GM12878 (cell line): ENCODE measurements around the gene CSTB. TPM values are rescaled to one million over a fixed set of nuclear protein-coding genes. Genes with fewer than 3 reads are reported as not detected.

Experiments used
- ATAC-seq: fragments of 200-7000 bp; cut with Tn5 transposase; 3 replicates; pipeline ENCODE4 v1.9.1; 2020; ENCODE audit warnings: mild to moderate bottlenecking, moderate library complexity
- BruUV-seq: library from RNA; stranded (reverse); fragments of 400-500 nt; replicated peaks from 2 replicates; lab custom pipeline; 2021; lab: Mats Ljungman, UMichigan
- CTCF ChIA-PET: fragments of 300-600 bp; sonication (Branson Sonifier 250); formaldehyde crosslinking; extraction: SDS; loops from one replicate; lab custom pipeline; 2021; ENCODE audit warnings: inconsistent platforms; lab: Yijun Ruan, JAX
- POLR2A ChIA-PET: fragments of 350-600 bp; formaldehyde crosslinking; extraction: SDS; loops from one replicate; lab custom pipeline; 2021; ENCODE audit warnings: inconsistent platforms; lab: Charles Lee
- RAD21 ChIA-PET: fragments of 300-600 bp; sonication (Branson Sonifier 250); formaldehyde crosslinking; loops from one replicate; lab custom pipeline; 2023; ENCODE audit warnings: antibody characterized with exemption; ENCODE audit not compliant: unreplicated experiment; lab: Charles Lee
- SMC1A ChIA-PET: fragments of 300-600 bp; sonication (Branson Sonifier 250); formaldehyde crosslinking; loops from one replicate; lab custom pipeline; 2023; ENCODE audit not compliant: unreplicated experiment, uncharacterized antibody; lab: Charles Lee
- DNase-seq: peaks from one replicate; pipeline ENCODE4 v3.0.0-alpha.2; 2011; ENCODE audit warnings: low read depth, low spot score
- FAIRE-seq: peaks from 3 replicates; lab custom pipeline; 2011; peaks lifted over from hg19 to GRCh38; lab: Jason Lieb, UNC
- H2AFZ ChIP-seq: 2 replicates; pipeline ENCODE4 v1.6.0; 2011; ENCODE audit warnings: low read depth, low read length, control low read depth; ENCODE audit not compliant: control insufficient read depth
- H3K27ac ChIP-seq: 2 replicates; pipeline ENCODE4 v1.5.1; 2011; ENCODE audit warnings: control low read depth; ENCODE audit not compliant: control insufficient read depth, insufficient read depth
- H3K27me3 ChIP-seq, 2 experiments: replicated peaks in 1 of 2; 2 replicates each; pipeline versions ENCODE4 v1.6.0 to v1.6.1; 2011; ENCODE audit warnings: low read length in 1 of 2; ENCODE audit not compliant: control insufficient read depth in 2 of 2, insufficient read depth in 2 of 2
- H3K36me3 ChIP-seq, 2 experiments: 2 replicates each; pipeline ENCODE4 v1.5.1; 2011; ENCODE audit warnings: low read length in 1 of 2; ENCODE audit not compliant: control insufficient read depth in 2 of 2, insufficient read depth in 2 of 2
- H3K4me1 ChIP-seq: 2 replicates; pipeline ENCODE4 v1.6.1; 2011; ENCODE audit warnings: mild to moderate bottlenecking, low read length, moderate library complexity, mixed read lengths; ENCODE audit not compliant: control insufficient read depth, insufficient read depth
- H3K4me2 ChIP-seq: 2 replicates; pipeline ENCODE4 v1.6.0; 2011; ENCODE audit warnings: control low read depth; ENCODE audit not compliant: control insufficient read depth, insufficient read depth
- H3K4me3 ChIP-seq: fragments of 200-600 bp; sonication (generic); 2 replicates; pipeline ENCODE4 v1.5.1; 2016
- H3K79me2 ChIP-seq: 2 replicates; pipeline ENCODE4 v1.6.0; 2011; ENCODE audit warnings: low read length; ENCODE audit not compliant: control insufficient read depth, insufficient read depth
- H3K9ac ChIP-seq: 2 replicates; pipeline ENCODE4 v1.8.0; 2011; ENCODE audit warnings: low read length, control low read depth, mixed read lengths; ENCODE audit not compliant: control insufficient read depth, insufficient read depth
- H3K9me3 ChIP-seq: replicated peaks from 3 replicates; pipeline ENCODE4 v1.5.1; 2011; ENCODE audit warnings: mild to moderate bottlenecking, low read length; ENCODE audit not compliant: control insufficient read depth, insufficient read depth
- H4K20me1 ChIP-seq: 2 replicates; pipeline ENCODE4 v1.6.0; 2011; ENCODE audit not compliant: control insufficient read depth, insufficient read depth
- MTA3 ChIP-seq: IDR thresholded peaks from 2 replicates; pipeline ENCODE4 v1.6.1; 2012; ENCODE audit warnings: low read length, inconsistent platforms, borderline replicate concordance
- RFX5 ChIP-seq: IDR thresholded peaks from 2 replicates; pipeline ENCODE4 v1.6.1; 2011; ENCODE audit warnings: low read depth, low read length, improper control_type of control experiment
- WGBS: methylation state at CpG from one replicate; pipeline ENCODE4 v1.1.6; 2016; ENCODE audit warnings: low lambda C conversion rate; ENCODE audit not compliant: insufficient replicate concordance, insufficient coverage; ENCODE audit errors: missing lambda C conversion rate; 5-methylcytosine and 5-hydroxymethylcytosine counted together
- in situ Hi-C: fragments of 300-500 bp; cut with MboI; formaldehyde crosslinking; loops from 9 replicates; pipeline ENCODE4 v1.14.3; 2018; ENCODE audit warnings: mixed read lengths
- intact Hi-C: fragments of 100-400 bp; cut with micrococcal nuclease; formaldehyde crosslinking; loops from one replicate; pipeline ENCODE4 v1.14.2; 2022; ENCODE audit not compliant: unreplicated experiment
- polyA plus RNA-seq, 11 experiments: library from polyadenylated mRNA; depleted of rRNA in 4 of 11; unstranded in 6 of 11; stranded (reverse) in 5 of 11; fragments of >200 nt; fragmentation: Nextera tagmentation in 4 of 11; fragmentation: Illumina TruSeq in 1 of 11; extraction: Ambion mirVana in 4 of 11; extraction: Trizol in 1 of 11; gene quantifications; 1 replicate in 1 of 11; 2 replicates in 10 of 11; pipeline versions ENCODE4 v1.2.1 to v1.2.3, GENCODE V29; 2011 to 2016; ENCODE audit warnings: inconsistent platforms in 2 of 11, missing spikeins in 2 of 11, low read depth in 1 of 11
- total RNA-seq, 4 experiments: library from RNA; depleted of rRNA in 3 of 4; stranded (reverse); fragments of >200 nt in 3 of 4; fragmentation: Illumina TruSeq in 1 of 4; extraction: Trizol in 1 of 4; gene quantifications; 2 replicates each; pipeline versions ENCODE4 v1.2.1 to v1.2.3, GENCODE V29; 2013 to 2021
- TF ChIP-seq, protein P1 (sequence below): IDR thresholded peaks from 2 replicates; pipeline ENCODE4 v1.6.1; 2011; ENCODE audit warnings: borderline replicate concordance, low read depth, mild to moderate bottlenecking, moderate library complexity, low read length; ENCODE audit not compliant: insufficient read depth, poor library complexity, severe bottlenecking

CSTB gene
- total and polyA plus RNA-seq, 10 of the 15 experiments (the other 5 are each of a cell fraction or from before 2014, with no cell fraction given): 12.5 to 82.7 (median 41.9) TPM

DNA sequence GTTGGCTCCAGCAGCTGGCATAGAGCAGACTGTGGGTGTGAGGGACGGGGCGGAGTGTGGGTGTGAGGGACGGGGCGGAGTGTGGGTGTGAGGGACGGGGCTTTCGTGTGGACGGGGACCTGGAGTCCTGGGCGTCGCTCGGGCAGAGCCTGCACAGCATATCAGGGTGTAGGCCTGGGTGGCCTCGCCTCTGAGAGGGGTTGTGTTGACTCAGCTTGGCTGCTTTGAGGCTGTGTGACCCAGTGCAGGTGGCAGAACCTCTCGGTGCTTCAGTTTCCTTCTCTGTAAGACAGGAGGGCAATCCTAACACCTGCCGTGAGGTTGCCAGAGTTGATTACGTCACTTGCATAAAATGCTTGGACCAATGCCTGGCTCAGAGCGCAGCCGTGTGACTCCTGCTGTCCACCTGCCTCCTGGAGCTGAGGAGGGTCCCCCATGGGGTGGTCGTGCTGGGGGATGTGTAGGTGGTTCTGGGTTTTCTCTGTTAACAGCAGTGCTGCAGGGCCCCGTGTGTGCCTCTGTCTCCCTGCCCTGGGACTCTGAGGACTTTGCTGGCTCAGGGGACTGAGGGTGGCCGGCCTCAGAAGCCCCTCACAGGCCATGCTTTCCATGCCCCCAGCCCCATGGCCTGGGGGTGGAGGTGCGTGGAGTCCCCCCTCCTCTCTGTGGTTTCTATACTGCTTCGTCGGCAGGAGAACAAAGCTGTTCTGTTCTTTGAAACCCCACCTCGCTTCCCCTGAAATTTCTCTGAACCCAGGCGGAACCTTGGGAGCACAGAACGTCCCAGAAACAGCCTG lies 41.8 kb downstream of the CSTB start:
- Histone ChIP-seq H3K9ac (no peak overlapping the region), H3K36me3 (peaks cover 9 to 17% of the 10 kb centered on the region in 2 experiments; a peak in 3 of 4 replicates), H3K27me3 (no peaks in the 10 kb centered on the region), H3K4me3 (no peak overlapping the region), H3K4me2 (no peak overlapping the region)
- ChIA-PET POLR2A (no interaction called here), CTCF (no interaction called here)
- no TSS peak for BruUV-seq
- in situ Hi-C loops (no loop called here), intact Hi-C loops (no loop called here)
- 59% methylated on average over 20 of the region's 25 CpGs for WGBS
- no peak for TF ChIP-seq MTA3
- no peak for TF ChIP-seq RFX5
- TF ChIP-seq, protein P1, sequence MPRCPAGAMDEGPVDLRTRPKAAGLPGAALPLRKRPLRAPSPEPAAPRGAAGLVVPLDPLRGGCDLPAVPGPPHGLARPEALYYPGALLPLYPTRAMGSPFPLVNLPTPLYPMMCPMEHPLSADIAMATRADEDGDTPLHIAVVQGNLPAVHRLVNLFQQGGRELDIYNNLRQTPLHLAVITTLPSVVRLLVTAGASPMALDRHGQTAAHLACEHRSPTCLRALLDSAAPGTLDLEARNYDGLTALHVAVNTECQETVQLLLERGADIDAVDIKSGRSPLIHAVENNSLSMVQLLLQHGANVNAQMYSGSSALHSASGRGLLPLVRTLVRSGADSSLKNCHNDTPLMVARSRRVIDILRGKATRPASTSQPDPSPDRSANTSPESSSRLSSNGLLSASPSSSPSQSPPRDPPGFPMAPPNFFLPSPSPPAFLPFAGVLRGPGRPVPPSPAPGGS: no peak
- TF ChIP-seq, all 136 proteins: peak for 0
- RAD21 ChIA-PET: no interaction called here
- no peaks in the 10 kb centered on the region for H3K9me3 ChIP-seq
- SMC1A ChIA-PET: no interaction called here
- H4K20me1 ChIP-seq: no peaks in the 10 kb centered on the region; the same call in 1 of the 2 replicates
- ATAC-seq (peak; percentile 18; the same call in 2 of the 3 replicates), DNase-seq (no peak), FAIRE-seq (no peak)
- peaks cover 9% of the 10 kb centered on the region for H3K79me2 ChIP-seq
- H2AFZ ChIP-seq: no peak overlapping the region
- peaks cover 2% of the 10 kb centered on the region; the same call in 1 of the 2 replicates for H3K4me1 ChIP-seq
- no peak overlapping the region for H3K27ac ChIP-seq
